ENCODE data around the gene RALGPS1. TPM values are rescaled to one million over a fixed set of nuclear protein-coding genes. Genes with fewer than 3 reads are reported as not detected.

Gene RALGPS1
- total and polyA plus RNA-seq, 8 donors: 4.7 to 150 (median 42.2) TPM

GRCh38 chr9:127078988-127079387 lies 164.4 kb downstream of the RALGPS1 start:
- peaks cover 9 to 44% (median 26%) of the 10 kb centered on the region in 4 donors for H3K4me1 ChIP-seq
- no peak for DNase-seq
- no peaks in the 10 kb centered on the region for H3K36me3 ChIP-seq
- no peaks in the 10 kb centered on the region for H3K9me3 ChIP-seq
- intact Hi-C loops (cut with DNase I; ENCODE audit: low total_unique reads): no loop called here
- no peak for TF ChIP-seq EP300 (IDR thresholded peaks at IDR 0.05)
- TF ChIP-seq CTCF (IDR thresholded peaks at IDR 0.05): no peak
- no peak for TF ChIP-seq POLR2AphosphoS5 (IDR thresholded peaks at IDR 0.05)
- TF ChIP-seq POLR2A (IDR thresholded peaks at IDR 0.05): no peak
- 91 to 100% (median 92%) methylated on average over 1 of the region's 1 CpG for WGBS, 5 donors
- H3K27ac ChIP-seq: no peak overlapping the region
- no peak overlapping the region for H3K4me3 ChIP-seq
- H3K27me3 ChIP-seq: no peaks in the 10 kb centered on the region

DNA sequence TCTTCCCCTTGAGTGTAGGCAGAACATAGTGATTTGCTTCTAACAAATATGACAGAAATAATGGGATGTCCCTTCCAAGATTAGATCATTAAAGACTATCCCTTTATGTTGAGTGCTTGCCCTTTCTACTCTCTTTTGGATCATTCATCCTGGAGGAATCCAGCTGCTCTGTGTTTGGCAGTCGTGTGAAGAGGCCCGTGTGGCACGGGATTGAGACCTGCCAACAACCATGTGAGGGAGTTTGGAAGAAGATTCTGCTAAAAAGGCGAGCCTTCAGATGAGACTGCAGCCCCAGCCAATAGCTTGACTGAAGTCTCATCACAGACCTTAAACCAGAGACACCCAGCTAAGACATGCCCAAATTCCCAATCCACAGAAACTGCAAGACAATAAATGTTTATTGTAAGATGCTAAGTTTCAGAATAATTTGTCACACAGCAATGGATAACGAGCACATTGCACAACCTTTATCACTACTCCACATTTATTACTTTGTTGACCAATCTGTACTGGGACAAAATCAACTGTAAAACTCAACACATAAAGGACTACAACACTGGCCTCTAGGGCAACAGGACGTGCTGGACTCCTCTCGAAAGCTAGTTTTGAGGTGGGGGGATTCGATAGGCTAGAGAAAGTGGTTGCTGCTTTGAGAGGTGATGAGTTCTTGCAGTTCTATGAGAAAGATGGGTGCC lies 165.0 kb downstream of the RALGPS1 start:
- 92 to 98% (median 95%) methylated on average over 8 of the region's 8 CpGs for WGBS, 5 donors
- H3K27ac ChIP-seq: no peak overlapping the region
- H3K9me3 ChIP-seq: no peaks in the 10 kb centered on the region
- peaks cover 5 to 38% (median 21%) of the 10 kb centered on the region in 4 donors for H3K4me1 ChIP-seq
- no peak for DNase-seq
- TF ChIP-seq POLR2A (IDR thresholded peaks at IDR 0.05) (no peak), EP300 (IDR thresholded peaks at IDR 0.05) (no peak), CTCF (IDR thresholded peaks at IDR 0.05) (no peak), POLR2AphosphoS5 (IDR thresholded peaks at IDR 0.05) (no peak)
- intact Hi-C loops (cut with DNase I; ENCODE audit: low total_unique reads): no loop called here
- no peak overlapping the region for H3K4me3 ChIP-seq
- no peaks in the 10 kb centered on the region for H3K27me3 ChIP-seq
- H3K36me3 ChIP-seq: no peaks in the 10 kb centered on the region

DNA sequence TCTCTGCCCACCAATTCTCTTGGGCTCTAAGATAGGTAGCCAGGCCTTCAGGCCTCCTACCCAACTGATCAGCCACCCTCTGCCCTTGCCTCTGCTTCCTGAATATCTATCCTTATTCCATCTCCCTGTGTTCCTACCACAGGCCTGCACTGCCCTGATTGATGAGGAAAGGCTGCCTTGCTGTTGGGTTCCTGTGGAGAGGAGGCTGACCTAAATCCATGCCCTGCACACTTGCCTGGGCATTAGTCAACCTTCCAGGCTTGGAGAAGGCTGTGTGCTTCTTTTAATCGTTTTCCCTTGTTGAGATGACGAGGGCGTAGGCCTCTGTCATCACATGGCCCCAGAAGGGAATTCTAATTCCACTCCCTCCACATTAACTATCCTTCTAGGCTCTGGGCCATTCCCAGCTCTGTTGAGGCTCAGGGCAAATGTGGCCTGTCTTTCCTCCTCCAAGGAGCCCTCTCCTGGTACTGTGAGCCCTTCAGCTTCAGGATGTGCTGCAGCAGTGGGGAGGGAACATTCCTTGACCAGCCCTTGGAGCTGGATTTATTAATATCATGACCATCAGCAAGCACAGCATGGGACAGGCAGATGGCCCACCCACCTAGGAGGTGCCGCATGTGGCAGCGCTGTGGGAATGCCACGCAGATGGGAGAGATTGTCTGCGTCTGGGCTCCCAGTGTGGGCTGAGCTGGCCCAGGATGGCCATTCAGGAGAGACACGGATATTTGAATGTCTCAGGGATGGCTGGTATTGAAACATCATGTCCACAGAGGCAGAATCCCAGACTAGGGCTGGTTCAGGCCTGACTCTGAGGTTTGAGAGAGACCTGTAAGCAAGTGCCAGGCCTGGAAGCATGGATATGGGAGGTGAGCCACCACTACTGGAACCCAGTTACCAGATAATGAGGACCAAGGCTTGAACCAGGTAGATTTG lies 166.9 kb downstream of the RALGPS1 start:
- Histone ChIP-seq H3K4me1 (peaks cover 0 to 19% (median 4%) of the 10 kb centered on the region in 4 donors), H3K27ac (no peak overlapping the region), H3K9me3 (no peaks in the 10 kb centered on the region), H3K36me3 (peaks cover 0 to under 1% (median 0%) of the 10 kb centered on the region in 4 donors), H3K4me3 (no peak overlapping the region), H3K27me3 (no peaks in the 10 kb centered on the region)
- no peak for TF ChIP-seq POLR2AphosphoS5 (IDR thresholded peaks at IDR 0.05)
- no peak for TF ChIP-seq EP300 (IDR thresholded peaks at IDR 0.05)
- intact Hi-C loops (cut with DNase I; ENCODE audit: low total_unique reads): no loop called here
- WGBS, 5 donors: 91 to 96% (median 94%) methylated on average over 4 to 8 of the region's 8 CpGs
- no peak for DNase-seq

DNA sequence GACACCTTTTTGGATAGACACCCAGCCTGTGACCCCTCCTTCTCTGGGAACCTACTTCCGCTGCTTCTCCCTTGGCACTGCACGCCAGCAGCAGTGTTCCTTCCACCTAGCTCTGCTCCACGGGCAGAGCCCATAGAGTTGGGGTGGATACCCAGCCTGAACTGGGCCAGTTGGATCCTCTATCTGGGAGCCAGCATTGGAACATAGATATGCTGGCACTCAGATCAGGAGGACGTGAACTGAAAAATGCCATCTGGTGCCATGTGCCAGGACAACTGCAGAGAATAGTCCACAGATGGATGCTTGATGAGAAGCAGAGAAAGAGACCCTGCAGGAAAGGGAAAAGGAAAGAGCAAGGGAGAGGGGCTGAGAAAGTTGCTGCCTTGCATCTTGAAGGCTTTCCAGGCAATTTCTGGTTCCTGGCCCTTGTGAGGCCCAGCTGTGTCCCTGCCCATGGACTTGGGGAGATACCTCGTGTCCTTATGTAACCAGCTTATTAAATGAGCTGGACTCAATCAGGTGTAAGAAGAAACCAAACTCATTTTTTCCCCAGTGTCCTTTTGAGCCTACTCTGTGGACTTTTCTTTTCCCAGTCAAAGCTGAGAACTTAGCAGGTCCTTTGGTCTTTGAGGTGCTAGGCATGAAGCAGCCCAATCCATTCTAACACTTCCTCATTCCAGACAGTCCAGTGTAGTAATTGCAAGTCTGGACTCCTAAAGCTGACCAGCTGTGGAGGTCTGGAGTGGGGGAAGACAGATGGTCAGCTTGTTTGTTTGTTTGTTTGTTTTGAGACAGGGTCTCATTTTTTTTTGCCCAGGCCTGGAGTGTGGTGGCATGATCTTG lies 168.8 kb downstream of the RALGPS1 start:
- WGBS, 5 donors: 85 to 90% (median 87%) methylated on average over 5 of the region's 5 CpGs
- no peak for DNase-seq
- no peak for TF ChIP-seq EP300 (IDR thresholded peaks at IDR 0.05)
- no peak for TF ChIP-seq POLR2AphosphoS5 (IDR thresholded peaks at IDR 0.05)
- no peak for TF ChIP-seq CTCF (IDR thresholded peaks at IDR 0.05)
- TF ChIP-seq POLR2A (IDR thresholded peaks at IDR 0.05): no peak
- Histone ChIP-seq H3K4me3 (no peak overlapping the region), H3K9me3 (no peaks in the 10 kb centered on the region), H3K36me3 (peaks cover 0 to 19% (median 18%) of the 10 kb centered on the region in 4 donors), H3K27me3 (no peaks in the 10 kb centered on the region), H3K27ac (no peak overlapping the region), H3K4me1 (peaks cover 0 to 10% (median 0%) of the 10 kb centered on the region in 4 donors)
- intact Hi-C loops (cut with DNase I; ENCODE audit: low total_unique reads): no loop called here
